Left ventricle myocardium inferior (tissue), 1 donor: ENCODE measurements around the gene FMO2. TPM values are rescaled to one million over a fixed set of nuclear protein-coding genes. Genes with fewer than 3 reads are reported as not detected.

Experiments used
- DNase-seq: peaks from one replicate; pipeline ENCODE4 v3.0.0-alpha.2; 2020
- H3K27ac ChIP-seq: fragments of 200-600 bp; replicated peaks from 2 replicates; pipeline ENCODE4 v1.8.0; 2021
- H3K27me3 ChIP-seq: fragments of 200-600 bp; 2 replicates; pipeline ENCODE4 v1.8.0; 2021; ENCODE audit warnings: low read depth
- H3K36me3 ChIP-seq: fragments of 200-600 bp; 2 replicates; pipeline ENCODE4 v1.8.0; 2021
- H3K4me1 ChIP-seq: fragments of 200-600 bp; 2 replicates; pipeline ENCODE4 v1.8.0; 2021
- H3K4me3 ChIP-seq: fragments of 200-600 bp; 2 replicates; pipeline ENCODE4 v1.8.0; 2021; ENCODE audit warnings: mild to moderate bottlenecking, moderate library complexity
- H3K9me3 ChIP-seq: fragments of 200-600 bp; replicated peaks from 2 replicates; pipeline ENCODE4 v1.8.0; 2021
- CTCF ChIP-seq: fragments of 200-600 bp; IDR thresholded peaks from 2 replicates; pipeline ENCODE4 v1.8.0; 2021; ENCODE audit warnings: antibody characterized with exemption, mild to moderate bottlenecking, borderline replicate concordance
- intact Hi-C: fragments of 100-400 bp; cut with micrococcal nuclease; formaldehyde crosslinking; loops from one replicate; pipeline ENCODE4 v1.11.0; 2022
- total RNA-seq: library from RNA; stranded (reverse); fragmentation: NEBNext Ultra II Directional; extraction: Animal tissue kit (Norgen Biotek cat#: 25700); gene quantifications from one replicate; pipeline ENCODE4 v1.2.1, GENCODE V29; 2021
- donor health status: DM: no; HTN: yes; CAD: no; lungs with severe emphysema.

FMO2 gene
- total RNA-seq, 1 donor from 2014 or later: 49.7 TPM

GRCh38 chr1:171251952-171252300 lies 66.8 kb downstream of the FMO2 start:
- no peaks in the 10 kb centered on the region for H3K9me3 ChIP-seq
- H3K4me1 ChIP-seq: peaks cover 13% of the 10 kb centered on the region
- H3K4me3 ChIP-seq: peak overlapping the region; percentile 70
- H3K27ac ChIP-seq: no peak overlapping the region
- H3K36me3 ChIP-seq: no peaks in the 10 kb centered on the region
- peaks cover 43% of the 10 kb centered on the region for H3K27me3 ChIP-seq
- no peak for DNase-seq
- intact Hi-C loops: no loop called here
- no peak for TF ChIP-seq CTCF

GRCh38 chr1:171252482-171252881 lies 67.4 kb downstream of the FMO2 start:
- H3K27me3 ChIP-seq: peaks cover 43% of the 10 kb centered on the region
- H3K9me3 ChIP-seq: no peaks in the 10 kb centered on the region
- H3K27ac ChIP-seq: no peak overlapping the region
- no peak for TF ChIP-seq CTCF
- intact Hi-C loops: no loop called here
- no peak overlapping the region for H3K4me3 ChIP-seq
- H3K36me3 ChIP-seq: no peaks in the 10 kb centered on the region
- DNase-seq: no peak
- H3K4me1 ChIP-seq: peaks cover 19% of the 10 kb centered on the region

GRCh38 chr1:171254859-171255258 lies 69.8 kb downstream of the FMO2 start:
- peaks cover 26% of the 10 kb centered on the region for H3K4me1 ChIP-seq
- no peak overlapping the region for H3K27ac ChIP-seq
- no peak for TF ChIP-seq CTCF
- H3K9me3 ChIP-seq: no peaks in the 10 kb centered on the region
- intact Hi-C loops: no loop called here
- no peak overlapping the region for H3K4me3 ChIP-seq
- H3K36me3 ChIP-seq: no peaks in the 10 kb centered on the region
- peaks cover 43% of the 10 kb centered on the region for H3K27me3 ChIP-seq
- no peak for DNase-seq

GRCh38 chr1:171256940-171257606 lies 72.0 kb downstream of the FMO2 start:
- peak overlapping the region; percentile 51 for H3K27ac ChIP-seq
- no peaks in the 10 kb centered on the region for H3K36me3 ChIP-seq
- peaks cover 17% of the 10 kb centered on the region for H3K4me1 ChIP-seq
- TF ChIP-seq CTCF: no peak
- peaks cover 34% of the 10 kb centered on the region for H3K27me3 ChIP-seq
- H3K4me3 ChIP-seq: no peak overlapping the region
- DNase-seq: no peak
- intact Hi-C loops: no loop called here
- H3K9me3 ChIP-seq: no peaks in the 10 kb centered on the region

- H3K4me1 ChIP-seq: peaks cover 17% of the 10 kb centered on the region
- H3K36me3 ChIP-seq: no peaks in the 10 kb centered on the region
- peaks cover 34% of the 10 kb centered on the region for H3K27me3 ChIP-seq
- H3K4me3 ChIP-seq: no peak overlapping the region
- H3K9me3 ChIP-seq: no peaks in the 10 kb centered on the region
- no peak for TF ChIP-seq CTCF
- DNase-seq: no peak
- peak overlapping the region; percentile 51 for H3K27ac ChIP-seq
- intact Hi-C loops: no loop called here
Measured at GRCh38 chr1:171257607-171258076, 72.5 kb downstream of the FMO2 start.
